Umbilical cord (tissue), 2 donors: ENCODE measurements around the gene NTN3. TPM values are rescaled to one million over a fixed set of nuclear protein-coding genes. Genes with fewer than 3 reads are reported as not detected.
"Not testable (repeated sequence)": the region's sequence is repeated elsewhere in the genome, so short reads cannot be mapped to it uniquely, and the experiment has no call there.

ENCODE experiments used
- DNase-seq: peaks from one replicate; pipeline ENCODE4 v3.0.0-alpha.2; 2015; ENCODE audit warnings: low spot score
- total RNA-seq: library from RNA; depleted of rRNA; stranded (reverse); fragments of >200 nt; gene quantifications from one replicate; pipeline ENCODE4 v1.2.3, GENCODE V29; 2014; ENCODE audit warnings: low replicate concordance; ENCODE audit not compliant: insufficient read depth

The NTN3 gene
- total RNA-seq, 1 donor from 2014 or later = 5.3 TPM

DNA sequence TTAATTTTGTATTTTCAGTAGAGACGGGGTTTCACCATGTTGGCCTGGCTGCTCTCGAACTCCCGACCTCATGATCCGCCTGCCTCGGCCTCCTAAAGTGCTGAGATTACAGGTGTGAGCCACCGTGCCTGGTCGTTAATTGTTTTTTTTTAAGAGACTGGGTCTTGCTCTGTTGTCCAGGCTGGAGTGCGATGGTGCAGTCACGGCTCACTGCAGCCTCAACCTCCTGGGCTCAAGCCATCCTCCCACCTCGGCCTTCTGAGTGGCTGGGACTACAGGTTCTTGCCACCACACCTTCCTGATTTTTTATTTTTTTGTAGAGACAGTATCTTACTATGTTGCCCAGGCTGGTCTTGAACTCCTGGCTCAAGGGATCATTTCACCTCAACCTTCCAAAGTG, 8.9 kb downstream of the NTN3 start:
- not testable (repeated sequence) for DNase-seq

DNA sequence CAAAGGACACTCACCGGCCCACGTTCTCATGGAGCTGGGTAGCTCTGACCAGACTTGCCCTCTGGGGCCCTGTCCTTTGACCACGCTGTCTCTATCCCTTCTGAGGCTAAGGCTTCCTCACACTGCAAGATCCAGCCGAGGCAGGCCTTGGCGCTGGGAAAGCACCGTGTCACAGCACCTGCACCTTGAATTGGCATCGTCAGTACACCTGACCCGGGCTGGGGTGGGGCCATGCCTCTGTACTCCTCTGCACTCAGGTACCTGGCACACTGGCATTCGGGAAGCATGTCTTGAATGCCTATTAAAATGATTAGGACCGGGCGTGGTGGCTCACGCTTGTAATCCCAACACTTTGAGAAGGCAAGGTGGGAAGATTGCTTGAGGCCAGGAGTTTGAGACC, 9.9 kb downstream of the NTN3 start:
- no peak for DNase-seq

DNA sequence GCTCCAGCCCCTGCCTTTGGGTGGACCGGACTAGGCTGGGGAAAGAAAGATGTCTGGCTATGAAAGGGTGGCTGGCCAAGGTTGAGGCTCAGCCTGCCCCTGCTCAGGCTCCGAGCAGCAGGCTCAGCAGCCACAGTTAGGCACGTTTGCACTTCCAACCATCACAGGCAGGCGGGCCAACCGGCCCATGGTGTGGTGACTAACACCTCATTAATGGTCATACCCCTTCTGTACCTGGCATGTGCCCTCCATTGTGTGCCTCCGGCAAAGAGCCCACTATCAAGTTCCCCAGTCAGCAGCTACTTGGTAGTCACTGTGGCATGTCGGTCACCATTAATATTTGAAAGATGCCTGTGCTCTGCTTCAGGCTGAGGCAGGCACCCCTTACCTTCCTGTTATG, 10.6 kb downstream of the NTN3 start:
- DNase-seq = no peak

DNA sequence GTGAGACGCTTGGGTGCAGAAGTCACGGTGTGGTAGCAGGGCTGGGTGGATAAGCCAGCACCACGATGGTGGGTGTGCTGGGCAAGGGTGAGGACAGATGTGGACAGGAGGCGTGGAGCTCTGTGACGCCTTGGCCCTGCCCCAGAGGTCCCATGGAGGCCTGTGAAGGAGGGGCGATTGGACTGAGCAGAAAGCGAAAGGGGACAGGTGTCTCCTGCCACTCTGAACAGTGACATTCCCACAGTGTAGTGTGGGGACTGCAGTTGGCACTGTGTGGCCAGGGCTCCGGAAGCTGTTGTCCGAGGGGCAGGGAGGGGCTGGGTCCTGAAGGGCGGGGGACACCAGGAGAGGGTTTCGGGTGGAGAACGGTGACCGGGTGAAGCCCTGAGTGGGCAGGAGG, 11.2 kb downstream of the NTN3 start:
- DNase-seq = no peak

DNA sequence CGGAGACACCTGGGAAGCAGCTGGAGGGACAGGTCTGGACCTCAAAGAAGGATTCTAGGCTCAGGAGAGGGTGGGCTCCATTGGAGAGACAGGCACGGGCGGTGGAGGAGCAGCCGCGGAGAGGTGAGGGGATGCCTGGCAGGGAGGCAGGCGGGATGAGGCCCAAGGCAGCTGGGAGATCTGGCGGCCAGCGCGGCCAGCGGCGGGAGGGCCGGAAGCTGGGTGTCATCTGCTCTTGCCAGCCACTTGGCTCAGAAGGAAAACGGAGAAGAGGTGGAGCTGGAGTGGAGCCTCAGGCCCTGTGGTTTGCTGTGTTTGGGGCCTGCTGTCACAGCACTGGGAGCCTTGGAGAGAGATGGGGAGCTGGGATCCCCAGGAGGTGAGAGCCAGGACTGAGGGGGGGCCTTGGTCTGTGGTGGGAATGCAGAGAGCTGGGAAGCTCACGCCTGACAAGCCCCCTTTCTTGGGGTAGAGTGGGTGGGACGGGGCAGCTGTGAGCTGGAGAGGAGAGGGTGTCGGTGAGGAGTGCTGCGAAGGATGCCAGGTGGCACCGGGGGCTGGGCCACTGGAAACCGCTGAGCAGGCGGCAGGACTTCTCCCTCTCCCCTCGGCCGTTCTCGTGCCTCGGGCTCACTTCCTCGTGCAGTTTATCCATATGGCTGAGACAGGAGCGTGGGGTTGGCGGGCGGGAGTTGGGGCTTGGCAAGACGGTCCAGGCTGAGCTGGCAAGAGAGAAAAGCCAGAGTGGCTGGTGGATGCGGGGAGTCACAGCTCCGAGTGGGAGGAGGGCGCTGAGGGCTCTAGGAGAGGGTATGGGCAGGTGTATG, 11.8 kb downstream of the NTN3 start:
- peak; percentile 47 for DNase-seq

DNA sequence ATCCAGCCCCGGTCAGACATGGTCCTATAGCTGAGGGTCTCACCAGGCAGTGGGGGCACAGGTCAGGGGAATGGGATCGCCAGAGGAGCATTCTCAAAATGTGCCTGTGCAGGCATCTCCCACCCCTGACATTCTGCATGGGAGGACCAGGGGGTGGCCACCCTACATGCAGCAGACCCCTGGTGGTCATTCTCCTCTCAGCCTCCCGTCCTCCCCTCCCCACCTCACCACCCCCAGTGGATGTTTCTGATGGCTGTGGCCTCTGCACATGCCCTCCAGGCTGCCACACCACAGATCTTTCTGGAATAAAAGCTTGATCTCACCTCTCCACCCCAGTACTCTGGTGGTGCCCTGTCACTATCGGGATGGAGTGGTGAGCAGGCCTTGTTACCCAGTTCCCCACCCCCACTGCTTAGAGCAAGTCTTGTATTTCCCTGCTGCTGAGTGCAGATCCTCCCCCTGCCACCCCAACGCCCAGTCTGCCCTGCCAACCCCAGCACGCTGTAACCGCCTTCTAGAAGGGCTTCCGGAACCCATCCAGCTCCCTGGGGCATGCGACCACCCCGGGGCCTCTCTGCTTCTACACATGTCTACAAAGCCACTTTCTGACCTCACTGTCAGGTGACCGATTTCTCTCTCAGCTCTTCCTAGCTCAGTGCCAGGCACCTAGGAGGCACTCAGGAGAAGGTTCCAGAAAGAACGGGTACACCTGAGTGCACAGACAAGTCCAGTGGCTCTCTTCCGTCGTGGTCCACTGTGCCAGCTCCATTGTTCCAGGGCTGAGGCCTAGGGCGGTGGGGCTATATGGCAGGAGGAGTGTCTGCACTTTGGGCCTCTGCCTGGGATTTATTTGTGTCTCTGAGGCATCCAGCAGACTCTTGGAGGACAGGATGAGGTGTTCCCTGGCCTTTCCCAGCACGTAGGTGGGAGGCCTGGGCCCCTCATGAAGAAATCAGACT, 13.1 kb downstream of the NTN3 start:
- DNase-seq = no peak

DNA sequence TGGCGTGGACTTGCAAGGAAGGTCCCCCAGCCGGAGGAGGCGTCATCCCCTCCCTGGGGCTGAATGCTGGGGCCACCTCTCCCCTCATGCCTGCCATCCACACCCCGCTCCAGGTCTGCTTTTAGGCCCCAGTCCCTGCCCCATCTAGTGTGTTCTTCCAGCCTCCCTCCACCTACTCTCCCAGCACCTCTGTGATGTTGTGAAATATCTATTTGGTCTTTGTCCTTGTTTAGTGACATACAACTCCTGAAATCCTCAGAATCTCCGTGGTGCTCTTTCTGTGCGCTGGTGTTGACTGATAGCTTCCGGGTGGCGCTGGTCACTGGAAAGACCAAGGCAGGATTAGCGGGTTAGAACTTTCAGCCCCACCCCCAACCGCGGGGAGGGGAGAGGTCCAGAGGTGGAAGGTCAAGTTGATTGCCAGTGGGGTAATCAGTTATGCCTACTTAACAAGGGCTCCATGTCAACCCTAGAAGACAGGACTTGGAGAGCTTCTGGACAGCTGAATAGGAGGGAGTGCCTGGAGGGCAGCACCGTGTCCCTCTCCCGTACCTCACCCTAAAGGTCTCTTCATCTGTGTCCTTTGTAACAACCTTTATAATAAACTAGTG, 13.9 kb downstream of the NTN3 start:
- DNase-seq = no peak

DNA sequence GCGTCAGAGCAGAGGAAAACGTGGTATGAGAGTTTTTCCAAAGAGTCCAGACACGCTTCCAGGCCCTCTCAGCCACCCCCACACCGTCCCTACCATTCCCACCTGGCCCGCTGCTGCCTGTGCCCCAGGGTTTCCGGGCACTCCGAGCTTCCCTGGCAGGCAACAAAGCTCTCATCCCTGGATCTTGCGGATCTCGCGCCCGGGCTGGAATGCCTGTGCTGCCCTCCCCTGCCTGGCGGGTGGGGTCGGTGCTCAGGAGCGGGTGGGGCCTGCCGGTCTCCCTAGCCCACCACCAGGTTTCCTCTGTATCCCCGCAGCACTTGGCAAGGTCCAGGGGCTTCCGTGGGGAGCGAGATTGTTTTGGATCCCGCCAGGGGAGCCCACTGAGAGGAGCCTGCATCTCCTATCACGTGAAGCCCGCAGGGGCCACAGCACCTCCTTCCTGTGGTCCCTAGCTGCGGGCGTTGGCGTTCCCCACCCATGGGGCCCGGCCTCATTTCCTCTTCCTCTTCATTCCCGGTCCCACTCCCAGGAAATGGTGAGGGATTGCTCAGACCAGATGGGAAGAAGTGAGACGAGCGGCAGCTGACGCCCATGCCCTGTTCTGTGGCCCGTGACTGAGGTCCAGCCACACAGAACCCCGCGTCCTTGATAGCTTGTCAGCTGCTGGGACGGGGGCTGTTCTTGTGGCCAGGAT, 14.9 kb downstream of the NTN3 start:
- DNase-seq = no peak

DNA sequence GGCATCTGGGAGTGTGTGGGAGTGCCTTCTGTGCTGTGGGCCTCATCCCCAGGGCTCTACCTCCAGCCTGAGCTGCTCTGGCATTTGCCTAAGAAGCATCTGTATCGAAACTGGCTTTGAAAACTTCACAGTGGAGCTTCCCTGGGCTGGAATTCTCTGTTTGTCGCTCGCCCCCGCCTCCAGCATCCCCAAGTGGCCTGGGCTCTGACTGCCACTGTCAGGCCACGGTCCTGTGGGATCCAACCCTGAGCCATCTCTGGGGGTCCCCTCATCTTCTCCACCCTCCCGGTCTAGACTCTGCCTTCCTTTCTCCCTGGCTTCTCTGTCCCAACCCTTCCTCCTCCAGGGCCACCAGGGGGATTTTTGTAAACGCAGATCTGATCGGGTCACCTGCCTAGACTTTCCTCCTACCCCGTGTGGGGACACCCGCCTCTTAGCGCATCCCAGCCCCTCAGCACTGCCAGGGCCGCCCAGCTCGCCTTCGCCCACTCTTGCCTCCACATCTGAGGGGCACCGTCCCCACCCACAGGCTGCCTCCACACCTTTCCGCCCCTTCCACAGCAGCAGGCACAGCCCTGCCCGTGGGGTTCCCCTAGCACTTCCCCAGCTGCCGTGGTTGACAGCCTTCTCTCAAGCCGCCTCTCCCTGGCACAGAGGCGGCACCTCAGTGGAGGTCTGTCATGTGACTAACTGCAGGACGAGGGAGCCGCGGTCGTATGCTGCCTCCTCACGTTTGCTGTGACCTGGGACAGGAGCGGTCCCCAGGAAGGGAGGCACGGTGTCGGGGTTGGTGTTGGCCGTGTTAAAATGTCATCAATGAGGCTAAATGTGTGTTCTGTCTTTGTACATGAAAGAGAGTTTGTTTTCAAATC, 15.8 kb downstream of the NTN3 start:
- DNase-seq = no peak

DNA sequence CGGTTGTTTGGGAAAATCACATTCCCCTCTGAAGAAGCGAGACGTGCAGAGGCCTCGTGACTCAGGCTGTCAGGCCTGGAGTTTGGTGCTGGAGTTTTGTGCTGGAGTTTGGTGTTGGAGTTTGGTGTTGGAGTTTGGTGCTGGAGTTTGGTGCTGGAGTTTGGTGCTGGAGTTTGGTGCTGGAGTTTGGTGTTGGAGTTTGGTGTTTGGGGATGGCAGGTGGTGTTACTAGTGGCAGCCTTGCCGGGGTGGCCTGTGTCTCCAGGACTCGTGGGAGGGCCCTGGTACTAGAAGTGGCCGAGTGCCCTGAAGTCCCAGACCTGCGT, 16.4 kb downstream of the NTN3 start:
- DNase-seq = no peak

DNA sequence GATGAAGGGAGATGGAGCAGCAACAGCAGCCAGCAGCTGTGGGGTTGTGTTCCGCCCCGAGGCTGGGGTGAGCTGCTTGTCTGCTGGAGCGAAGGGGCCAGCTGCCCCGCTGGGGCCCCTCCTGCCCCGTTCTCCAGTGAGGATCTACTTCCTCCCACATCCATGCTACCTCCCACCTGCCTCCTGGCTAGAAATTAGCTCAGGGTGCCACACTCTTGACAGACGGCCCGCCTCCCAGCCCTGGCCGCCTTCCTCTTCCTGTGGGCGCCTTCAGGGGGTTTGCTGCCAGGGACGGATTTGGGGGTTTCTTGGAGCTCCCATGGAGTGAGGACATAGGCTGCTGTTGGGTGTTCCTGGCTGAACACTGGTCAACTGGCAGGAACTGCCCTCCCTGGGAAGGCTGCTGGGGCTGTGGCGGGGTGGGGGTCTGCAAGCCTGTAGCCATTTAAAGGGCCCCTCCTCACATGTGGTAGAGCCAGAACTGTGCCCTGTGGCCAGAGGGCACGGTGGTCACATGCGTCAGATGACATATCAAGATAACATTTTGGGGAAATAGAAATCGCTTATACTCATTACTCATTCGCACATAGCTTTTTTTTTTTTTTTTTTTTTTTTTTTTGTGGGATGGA, 16.9 kb downstream of the NTN3 start:
- no peak for DNase-seq

DNA sequence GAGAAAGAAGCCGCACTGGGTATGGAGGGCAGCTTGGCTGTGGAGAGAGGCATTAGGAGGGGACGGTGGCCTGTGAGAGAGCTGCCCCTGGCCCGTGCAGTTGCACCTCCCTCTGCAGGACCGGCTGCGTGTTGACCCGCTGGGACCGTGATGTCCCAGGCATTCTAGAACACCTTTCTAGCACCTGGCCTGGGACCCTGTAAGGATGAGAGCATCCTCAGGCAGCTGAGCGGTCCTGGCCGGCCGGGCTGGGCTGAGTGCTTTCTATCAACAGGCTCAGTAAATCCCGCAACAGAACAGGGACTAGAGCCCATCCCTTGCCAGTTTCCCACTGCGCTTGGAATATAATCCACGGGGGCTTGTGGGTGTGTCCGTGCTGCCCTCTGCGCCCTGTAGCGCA, 18.5 kb downstream of the NTN3 start:
- no peak for DNase-seq

DNA sequence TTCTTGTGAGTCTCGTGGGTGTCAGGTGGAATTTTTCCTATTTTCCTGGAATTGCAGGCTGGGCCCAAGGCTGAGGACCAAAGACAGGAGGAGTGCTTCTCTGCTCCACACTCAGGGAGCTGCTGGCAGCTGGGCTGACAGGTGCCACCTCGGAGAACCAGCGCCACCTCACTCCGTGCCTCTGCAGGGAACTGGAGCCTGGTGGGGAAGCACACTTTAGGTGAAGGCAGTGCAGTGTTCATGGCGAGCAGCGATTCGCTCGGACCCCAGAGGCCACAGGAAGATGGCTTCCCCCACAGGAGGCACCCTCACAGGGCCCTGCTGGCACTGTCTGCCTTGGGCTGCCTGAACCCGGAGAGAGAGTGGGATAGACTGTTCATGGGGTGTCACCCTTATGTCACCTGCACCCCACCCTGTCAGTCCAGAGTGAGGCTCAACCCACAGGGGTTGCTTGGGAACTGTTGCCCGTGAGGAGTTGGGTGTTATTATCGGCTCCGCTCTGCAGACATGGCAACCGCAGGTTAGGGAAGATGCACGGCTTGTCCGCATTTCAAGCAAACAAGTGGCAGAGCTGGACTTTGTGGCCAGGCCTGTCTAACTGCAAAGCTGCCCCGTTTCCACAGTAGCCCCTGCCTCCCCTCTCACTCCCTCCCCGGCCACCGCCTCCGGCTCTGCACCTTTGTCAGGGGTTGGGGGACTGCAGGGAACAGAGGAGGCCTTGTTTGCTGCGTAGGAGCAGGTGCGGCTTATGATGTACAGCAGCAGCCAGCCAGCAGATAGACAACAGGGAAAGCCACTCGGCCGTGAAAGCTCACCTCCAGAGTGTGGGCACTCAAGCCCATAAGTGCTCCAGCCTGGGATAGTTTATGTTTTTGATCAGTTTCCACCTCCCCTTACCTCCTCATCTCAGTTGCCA, 19.4 kb downstream of the NTN3 start:
- no peak for DNase-seq

DNA sequence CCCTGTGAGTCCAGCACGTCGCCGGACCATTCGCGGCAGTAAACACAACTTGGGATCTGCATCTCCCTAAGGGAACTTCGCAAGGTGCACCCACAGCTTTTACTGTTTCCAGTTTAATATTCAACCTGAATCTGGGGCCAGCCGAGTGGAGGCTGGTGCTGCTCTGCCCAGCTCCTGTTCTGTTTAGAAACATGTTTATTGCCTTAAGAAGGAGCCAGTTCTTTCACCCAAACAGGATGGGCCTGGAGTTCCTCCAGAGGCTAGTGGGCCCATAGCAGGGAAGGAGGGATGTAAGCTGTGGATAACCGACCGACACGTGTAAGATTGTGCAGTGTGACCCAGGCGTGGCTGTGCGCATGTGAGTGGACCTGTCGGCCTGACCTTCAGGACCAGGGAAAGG, 21.2 kb downstream of the NTN3 start:
- DNase-seq = no peak

DNA sequence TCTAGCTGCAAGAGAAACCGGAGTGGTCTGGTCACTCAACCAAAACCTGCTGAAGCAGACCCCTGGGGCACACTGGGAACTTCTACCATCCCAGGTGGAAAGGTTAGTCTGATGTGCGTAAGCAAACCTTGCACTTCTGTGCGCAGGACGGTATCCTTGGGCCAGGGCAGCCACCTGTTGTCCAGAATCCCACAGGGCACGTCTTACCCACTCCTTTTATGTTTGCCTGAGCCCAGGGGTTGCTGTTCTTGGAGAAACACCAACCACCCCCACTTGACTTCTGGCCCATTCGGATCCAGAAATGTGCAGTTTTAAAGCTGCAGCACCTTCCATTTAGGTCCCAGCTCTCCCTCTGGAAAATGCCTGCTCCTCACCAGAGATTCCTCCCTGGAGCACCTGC, 22.5 kb downstream of the NTN3 start:
- DNase-seq = no peak

DNA sequence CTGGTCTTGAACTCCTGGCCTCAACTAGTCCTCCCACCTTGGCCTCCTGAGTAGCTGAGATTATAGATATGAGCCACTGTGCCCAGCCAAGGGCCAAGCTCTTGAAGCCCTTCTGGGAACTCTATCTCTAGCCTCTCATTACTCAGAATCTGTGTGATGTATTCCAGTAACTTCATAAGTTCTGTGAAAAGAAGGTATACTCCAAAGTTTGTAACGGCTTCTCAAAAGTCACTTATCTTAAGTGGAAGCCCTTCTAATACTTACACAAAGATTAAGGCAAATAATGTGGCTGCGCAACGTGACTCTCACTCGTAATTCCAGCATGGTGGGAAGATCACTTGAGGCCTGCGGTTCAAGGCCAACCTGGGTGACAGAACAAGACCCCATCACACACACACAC, 23.5 kb downstream of the NTN3 start:
- DNase-seq = no peak

DNA sequence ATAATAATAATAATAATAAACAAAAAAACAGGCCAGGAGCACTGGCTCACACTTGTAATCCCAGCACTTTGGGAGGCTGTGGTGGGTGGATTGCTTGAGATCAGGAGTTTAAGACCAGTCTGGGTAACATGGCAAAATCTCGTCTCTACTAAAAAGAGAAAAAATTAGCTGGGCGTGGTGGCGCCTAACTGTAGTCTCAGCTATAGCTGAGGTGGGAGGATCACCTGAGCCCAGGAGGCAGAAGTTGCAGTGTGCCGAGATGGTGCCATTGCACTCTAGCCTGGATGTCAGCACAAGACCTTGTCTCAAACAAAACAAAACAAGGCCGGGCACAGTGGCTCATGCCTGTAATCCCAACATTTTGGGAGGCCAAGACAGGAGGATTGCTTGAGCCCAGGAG, 23.9 kb downstream of the NTN3 start:
- DNase-seq = no peak

DNA sequence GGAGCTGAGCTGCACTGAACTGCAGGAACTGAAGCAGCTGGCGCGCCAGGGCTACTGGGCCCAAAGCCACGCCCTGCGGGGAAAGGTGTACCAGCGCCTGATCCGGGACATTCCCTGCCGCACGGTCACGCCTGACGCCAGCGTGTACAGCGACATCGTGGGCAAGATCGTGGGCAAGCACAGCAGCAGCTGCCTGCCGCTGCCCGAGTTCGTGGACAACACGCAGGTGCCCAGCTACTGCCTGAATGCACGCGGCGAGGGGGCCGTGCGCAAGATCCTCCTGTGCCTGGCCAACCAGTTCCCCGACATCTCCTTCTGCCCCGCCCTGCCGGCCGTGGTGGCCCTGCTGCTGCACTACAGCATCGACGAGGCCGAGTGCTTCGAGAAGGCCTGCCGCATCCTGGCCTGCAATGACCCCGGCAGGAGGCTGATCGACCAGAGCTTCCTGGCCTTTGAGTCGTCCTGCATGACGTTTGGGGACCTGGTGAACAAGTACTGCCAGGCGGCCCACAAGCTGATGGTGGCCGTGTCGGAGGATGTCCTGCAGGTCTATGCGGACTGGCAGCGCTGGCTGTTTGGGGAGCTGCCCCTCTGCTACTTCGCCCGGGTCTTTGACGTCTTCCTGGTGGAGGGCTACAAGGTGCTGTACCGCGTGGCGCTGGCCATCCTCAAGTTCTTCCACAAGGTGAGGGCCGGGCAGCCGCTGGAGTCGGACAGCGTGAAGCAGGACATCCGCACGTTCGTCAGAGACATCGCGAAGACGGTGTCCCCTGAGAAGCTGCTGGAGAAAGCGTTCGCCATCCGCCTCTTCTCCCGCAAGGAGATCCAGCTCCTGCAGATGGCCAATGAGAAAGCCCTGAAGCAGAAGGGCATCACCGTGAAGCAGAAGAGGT, 25.4 kb downstream of the NTN3 start:
- DNase-seq = no peak
